Mesenchymal stem cell (in vitro differentiated cells and primary cell): ENCODE data around the gene CCDC180.
A peak's percentile ranks its signal among the peaks of the same experiment; 100 is the strongest.
"Not testable (repeated sequence)": the region's sequence is repeated elsewhere in the genome, so short reads cannot be mapped to it uniquely, and the experiment has no call there.

Experiments used
- DNase-seq: peaks from one replicate; pipeline ENCODE4 v3.0.0-alpha.2; 2013
- H2AFZ ChIP-seq: one replicate; pipeline ENCODE4 v1.6.1; 2013; ENCODE audit warnings: low read depth, mild to moderate bottlenecking, control low read depth, inconsistent platforms, low read length, moderate library complexity
- H2AK5ac ChIP-seq: 2 replicates; pipeline ENCODE4 v1.6.1; 2013; ENCODE audit warnings: low read length, moderate library complexity, mild to moderate bottlenecking, inconsistent platforms; ENCODE audit not compliant: severe bottlenecking
- H2BK120ac ChIP-seq: one replicate; pipeline ENCODE4 v1.6.1; 2013; ENCODE audit warnings: low read depth, mild to moderate bottlenecking, inconsistent platforms, low read length, moderate library complexity
- H2BK12ac ChIP-seq, 2 experiments: one replicate each; pipeline ENCODE4 v1.6.1; 2013; ENCODE audit warnings: inconsistent platforms in 2 of 2, low read length in 2 of 2, mild to moderate bottlenecking in 2 of 2, moderate library complexity in 2 of 2, control low read depth in 1 of 2
- H2BK15ac ChIP-seq: one replicate; pipeline ENCODE4 v1.6.1; 2013; ENCODE audit warnings: mild to moderate bottlenecking, low read depth, inconsistent platforms; ENCODE audit not compliant: poor library complexity, severe bottlenecking
- H2BK5ac ChIP-seq: 2 replicates; pipeline ENCODE4 v1.6.1; 2013; ENCODE audit warnings: low read depth, mild to moderate bottlenecking, low read length, control low read depth, inconsistent platforms; ENCODE audit not compliant: poor library complexity, severe bottlenecking
- H3K14ac ChIP-seq, 2 experiments: one replicate each; pipeline ENCODE4 v1.6.1; 2013; ENCODE audit warnings: inconsistent platforms in 2 of 2, low read length in 2 of 2, control low read depth in 1 of 2, mild to moderate bottlenecking in 1 of 2, moderate library complexity in 1 of 2
- H3K18ac ChIP-seq, 2 experiments: one replicate each; pipeline ENCODE4 v1.6.1; 2013; ENCODE audit warnings: inconsistent platforms in 2 of 2, low read length in 2 of 2, control low read depth in 1 of 2, low read depth in 1 of 2, mild to moderate bottlenecking in 1 of 2
- H3K23ac ChIP-seq, 2 experiments: one replicate each; pipeline ENCODE4 v1.6.1; 2013; ENCODE audit warnings: inconsistent platforms in 2 of 2, low read length in 2 of 2, mild to moderate bottlenecking in 2 of 2, moderate library complexity in 2 of 2, control low read depth in 1 of 2
- H3K27ac ChIP-seq: 2 replicates; pipeline ENCODE4 v1.5.1; 2013; ENCODE audit warnings: mild to moderate bottlenecking, moderate library complexity, low read length, control low read depth, inconsistent platforms; ENCODE audit not compliant: poor library complexity, severe bottlenecking
- H3K27me3 ChIP-seq, 2 experiments: 2 replicates each; pipeline versions ENCODE4 v1.6.1 to v1.7.0; 2013; ENCODE audit warnings: low read length in 2 of 2, mild to moderate bottlenecking in 2 of 2, moderate library complexity in 2 of 2, control low read depth in 1 of 2, inconsistent platforms in 1 of 2; ENCODE audit not compliant: control insufficient read depth in 1 of 2, insufficient read depth in 1 of 2
- H3K36me3 ChIP-seq, 2 experiments: 2 replicates each; pipeline versions ENCODE4 v1.6.1 to v1.7.0; 2013; ENCODE audit warnings: low read length in 2 of 2, control low read depth in 1 of 2, inconsistent platforms in 1 of 2, low read depth in 1 of 2, mild to moderate bottlenecking in 1 of 2; ENCODE audit not compliant: insufficient read depth in 2 of 2, control insufficient read depth in 1 of 2
- H3K4ac ChIP-seq, 2 experiments: one replicate each; pipeline ENCODE4 v1.6.1; 2013; ENCODE audit warnings: inconsistent platforms in 2 of 2, low read length in 2 of 2, mild to moderate bottlenecking in 2 of 2, moderate library complexity in 2 of 2, control low read depth in 1 of 2, low read depth in 1 of 2
- H3K4me1 ChIP-seq: 2 replicates; pipeline ENCODE4 v1.6.1; 2013; ENCODE audit warnings: low read depth, low read length, control low read depth; ENCODE audit not compliant: control insufficient read depth, insufficient read depth
- H3K4me2 ChIP-seq: 2 replicates; pipeline ENCODE4 v1.6.1; 2013; ENCODE audit warnings: low read length, mild to moderate bottlenecking, inconsistent platforms; ENCODE audit not compliant: poor library complexity, severe bottlenecking
- H3K4me3 ChIP-seq, 2 experiments: 2 replicates each; pipeline versions ENCODE4 v1.5.1 to v1.7.0; 2013; ENCODE audit warnings: low read length in 2 of 2, mild to moderate bottlenecking in 2 of 2, control low read depth in 1 of 2, low read depth in 1 of 2; ENCODE audit not compliant: insufficient read depth in 1 of 2
- H3K79me1 ChIP-seq: replicated peaks from 2 replicates; pipeline ENCODE4 v1.6.1; 2013; ENCODE audit warnings: mild to moderate bottlenecking, control low read depth, low read length, inconsistent platforms; ENCODE audit not compliant: poor library complexity, severe bottlenecking
- H3K9ac ChIP-seq: 2 replicates; pipeline ENCODE4 v1.7.0; 2013; ENCODE audit warnings: mild to moderate bottlenecking, low read length, moderate library complexity
- H3K9me3 ChIP-seq: 2 replicates; pipeline ENCODE4 v1.7.0; 2013; ENCODE audit warnings: mild to moderate bottlenecking, low read length; ENCODE audit not compliant: control insufficient read depth
- H4K8ac ChIP-seq: one replicate; pipeline ENCODE4 v1.6.1; 2013; ENCODE audit warnings: inconsistent platforms, mild to moderate bottlenecking, low read length, moderate library complexity
- H4K91ac ChIP-seq: one replicate; pipeline ENCODE4 v1.6.1; 2013; ENCODE audit warnings: mild to moderate bottlenecking, low read length, inconsistent platforms
- WGBS: methylation state at CpG from one replicate; pipeline ENCODE4 v1.1.7; 2013; ENCODE audit warnings: mixed read lengths; 5-methylcytosine and 5-hydroxymethylcytosine counted together

Gene CCDC180

GRCh38 chr9:97327562-97327961 lies 20.1 kb downstream of the CCDC180 start:
- H2BK15ac ChIP-seq, result no peak overlapping the region
- no peak overlapping the region for H2BK12ac ChIP-seq
- H3K9me3 ChIP-seq, result no peaks in the 10 kb centered on the region
- no peak overlapping the region for H3K4me2 ChIP-seq
- H3K4me3 ChIP-seq, result no peak overlapping the region
- no peak overlapping the region for H3K9ac ChIP-seq
- WGBS, result 97% methylated on average over 6 of the region's 6 CpGs
- H2AFZ ChIP-seq, result no peak overlapping the region
- H3K4ac ChIP-seq, result no peak overlapping the region
- H2BK5ac ChIP-seq, result no peak overlapping the region
- H3K36me3 ChIP-seq, result peaks cover 32 to 41% of the 10 kb centered on the region in 2 experiments
- no peak overlapping the region for H4K8ac ChIP-seq
- H3K27ac ChIP-seq, result no peak overlapping the region
- no peaks in the 10 kb centered on the region for H3K79me1 ChIP-seq
- no peak overlapping the region for H3K23ac ChIP-seq
- no peaks in the 10 kb centered on the region for H3K4me1 ChIP-seq
- DNase-seq, result no peak
- no peaks in the 10 kb centered on the region for H3K27me3 ChIP-seq
- H3K18ac ChIP-seq, result no peak overlapping the region
- H2AK5ac ChIP-seq, result no peak overlapping the region
- H2BK120ac ChIP-seq, result no peak overlapping the region
- no peak overlapping the region for H4K91ac ChIP-seq
- H3K14ac ChIP-seq, result no peak overlapping the region

DNA sequence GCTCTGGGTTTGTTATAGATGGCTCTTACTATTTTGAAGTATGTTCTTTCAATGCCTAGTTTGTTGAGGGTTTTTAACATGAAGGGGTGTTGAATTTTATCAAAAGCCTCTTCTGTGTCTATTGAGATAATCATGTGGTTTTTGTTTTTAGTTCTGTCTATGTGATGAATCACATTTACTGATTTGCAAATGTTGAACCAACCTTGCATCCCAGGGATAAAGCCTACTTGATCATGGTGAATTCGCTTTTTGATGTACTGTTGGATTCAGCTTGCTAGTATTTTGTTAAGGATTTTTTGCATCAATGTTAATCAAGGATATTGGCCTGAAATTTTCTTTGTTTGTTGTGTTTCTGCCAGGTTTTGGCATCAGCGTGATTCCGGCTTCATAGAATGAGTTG lies 25.5 kb downstream of the CCDC180 start:
- Histone ChIP-seq H3K9ac (no peak overlapping the region), H3K4ac (no peak overlapping the region), H3K4me3 (no peak overlapping the region), H2AFZ (no peak overlapping the region), H3K27ac (no peak overlapping the region), H3K27me3 (no peaks in the 10 kb centered on the region), H4K91ac (no peak overlapping the region), H3K36me3 (peaks cover 0 to 3% of the 10 kb centered on the region in 2 experiments), H4K8ac (no peak overlapping the region), H2AK5ac (no peak overlapping the region), H3K79me1 (no peaks in the 10 kb centered on the region), H2BK120ac (no peak overlapping the region), H3K4me1 (no peaks in the 10 kb centered on the region), H3K18ac (no peak overlapping the region), H2BK5ac (no peak overlapping the region), H3K4me2 (no peak overlapping the region), H3K14ac (no peak overlapping the region), H3K9me3 (no peaks in the 10 kb centered on the region), H2BK15ac (no peak overlapping the region), H2BK12ac (no peak overlapping the region), H3K23ac (no peak overlapping the region)
- no peak for DNase-seq
- 96% methylated on average over 3 of the region's 3 CpGs for WGBS

DNA sequence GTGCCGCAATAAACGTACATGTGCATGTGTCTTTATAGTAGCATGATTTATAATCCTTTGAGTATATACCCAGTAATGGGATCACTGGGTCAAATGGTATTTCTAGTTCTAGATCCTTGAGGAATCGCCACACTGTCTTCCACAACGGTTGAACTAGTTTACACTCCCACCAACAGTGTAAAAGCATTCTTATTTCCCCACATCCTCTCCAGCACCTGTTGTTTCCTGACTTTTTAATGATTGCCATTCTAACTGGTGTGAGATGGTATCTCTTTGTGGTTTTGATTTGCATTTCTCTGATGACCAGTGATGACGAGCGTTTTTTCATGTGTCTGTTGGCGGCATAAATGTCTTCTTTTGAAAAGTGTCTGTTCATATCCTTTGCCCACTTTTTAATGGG lies 28.2 kb downstream of the CCDC180 start:
- not testable (repeated sequence) for H2AK5ac ChIP-seq, H3K14ac ChIP-seq, H3K27ac ChIP-seq, H3K4me1 ChIP-seq, H2BK120ac ChIP-seq, H2BK15ac ChIP-seq, H4K8ac ChIP-seq, H3K9me3 ChIP-seq, H3K4me3 ChIP-seq, H4K91ac ChIP-seq, DNase-seq, H2AFZ ChIP-seq, H3K4ac ChIP-seq, H3K79me1 ChIP-seq, H2BK5ac ChIP-seq, H3K18ac ChIP-seq, H3K36me3 ChIP-seq, H3K23ac ChIP-seq, H3K27me3 ChIP-seq, H3K4me2 ChIP-seq, H2BK12ac ChIP-seq, H3K9ac ChIP-seq
- 85% methylated on average over 5 of the region's 7 CpGs for WGBS

DNA sequence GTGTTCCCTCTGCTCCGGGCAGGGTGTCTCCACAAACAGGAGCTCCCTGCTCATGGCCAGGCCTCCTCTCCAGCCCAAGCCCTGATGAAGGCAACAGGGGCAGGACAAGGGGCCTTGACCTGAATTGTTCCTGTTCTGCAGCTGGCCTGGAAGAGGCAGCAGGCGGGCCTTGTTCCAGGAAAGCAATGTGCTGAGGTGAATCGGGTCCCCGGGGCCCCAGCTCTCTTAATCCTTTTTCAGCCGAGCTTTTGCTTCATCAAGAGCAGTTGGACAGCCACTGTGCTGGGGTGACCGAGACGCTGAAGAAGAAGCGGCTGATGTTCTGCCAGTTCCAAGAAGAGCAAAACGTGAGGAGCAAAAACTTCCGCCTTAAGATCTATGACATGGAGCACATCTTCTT lies 41.4 kb downstream of the CCDC180 start:
- Histone ChIP-seq H3K9me3 (no peaks in the 10 kb centered on the region), H3K4me1 (no peaks in the 10 kb centered on the region), H2AK5ac (no peak overlapping the region), H3K79me1 (no peaks in the 10 kb centered on the region), H2BK12ac (no peak overlapping the region), H4K8ac (no peak overlapping the region), H4K91ac (no peak overlapping the region), H2BK120ac (no peak overlapping the region), H3K9ac (no peak overlapping the region), H3K36me3 (peaks cover 0 to 16% of the 10 kb centered on the region in 2 experiments), H3K27me3 (no peaks in the 10 kb centered on the region), H3K23ac (no peak overlapping the region), H3K4me3 (no peak overlapping the region), H3K4ac (no peak overlapping the region), H2BK5ac (no peak overlapping the region), H2BK15ac (no peak overlapping the region), H3K18ac (no peak overlapping the region), H2AFZ (no peak overlapping the region), H3K27ac (no peak overlapping the region), H3K14ac (peak overlapping the region in 1 of 2 experiments; percentile 88), H3K4me2 (no peak overlapping the region)
- WGBS, result 94% methylated on average over 10 of the region's 10 CpGs
- no peak for DNase-seq
